Activated T-helper 1 cell treated with anti-CD3 and anti-CD28 coated beads, Interleukin-12 subunit alpha, Interleukin-12 subunit beta, Interleukin-2, Interleukin-4 antibody, amounts not matched to agents 30 ng/mL and 10 ng/mL and 1 ng/mL, durations not matched to agents 14 hours and 24 hours and 36 hours (primary cell): ENCODE results near the gene PTPN9. TPM values are rescaled to one million over a fixed set of nuclear protein-coding genes. Genes with fewer than 3 reads are reported as not detected.
"Not testable (repeated sequence)": the region's sequence is repeated elsewhere in the genome, so short reads cannot be mapped to it uniquely, and the experiment has no call there.

Experiments used
- DNase-seq: peaks from one replicate; pipeline ENCODE4 v3.0.0; 2021; ENCODE audit warnings: low spot score
- H3K27ac Mint-ChIP-seq: one replicate; pipeline ENCODE4 v1.8.0; 2021; ENCODE audit warnings: mild to moderate bottlenecking, mixed read lengths
- H3K27me3 Mint-ChIP-seq: one replicate; pipeline ENCODE4 v1.8.0; 2022; ENCODE audit warnings: mild to moderate bottlenecking, moderate library complexity, mixed read lengths; ENCODE audit not compliant: insufficient read depth
- H3K36me3 Mint-ChIP-seq: one replicate; pipeline ENCODE4 v1.8.0; 2021; ENCODE audit warnings: low read depth, mixed read lengths
- H3K4me1 Mint-ChIP-seq: one replicate; pipeline ENCODE4 v1.8.0; 2021; ENCODE audit warnings: low read depth, mixed read lengths
- H3K4me3 Mint-ChIP-seq: one replicate; pipeline ENCODE4 v1.8.0; 2021; ENCODE audit warnings: mild to moderate bottlenecking, moderate library complexity, mixed read lengths
- H3K9me3 Mint-ChIP-seq: one replicate; pipeline ENCODE4 v1.8.0; 2021; ENCODE audit warnings: mixed read lengths
- intact Hi-C: fragments of 100-400 bp; cut with micrococcal nuclease; formaldehyde crosslinking; loops from one replicate; pipeline ENCODE4 v1.15.1; 2024
- total RNA-seq: library from RNA; stranded (reverse); gene quantifications from 2 replicates; pipeline ENCODE4 v1.2.3, GENCODE V29; 2022

PTPN9 gene
- total RNA-seq, 1 donor from 2014 or later = 28.0 TPM

GRCh38 chr15:75542386-75542797, 36.7 kb downstream of the PTPN9 start:
- intact Hi-C loops = no loop called here
- no peaks in the 10 kb centered on the region for H3K9me3 Mint-ChIP-seq
- H3K27ac Mint-ChIP-seq = no peak overlapping the region
- DNase-seq = no peak
- peaks cover 7% of the 10 kb centered on the region for H3K4me1 Mint-ChIP-seq
- H3K4me3 Mint-ChIP-seq = no peak overlapping the region
- no peaks in the 10 kb centered on the region for H3K27me3 Mint-ChIP-seq
- H3K36me3 Mint-ChIP-seq = peaks cover 9% of the 10 kb centered on the region

- Mint-ChIP-seq H3K4me3 (no peak overlapping the region), H3K9me3 (no peaks in the 10 kb centered on the region), H3K4me1 (no peaks in the 10 kb centered on the region), H3K27ac (peak overlapping the region; percentile 40), H3K27me3 (no peaks in the 10 kb centered on the region), H3K36me3 (peaks cover 6% of the 10 kb centered on the region)
- intact Hi-C loops = no loop called here
- DNase-seq = no peak
Measured at GRCh38 chr15:75538376-75538775, 40.7 kb downstream of the PTPN9 start.

GRCh38 chr15:75533945-75534344, 45.2 kb downstream of the PTPN9 start:
- intact Hi-C loops = no loop called here
- Mint-ChIP-seq H3K27ac (no peak overlapping the region), H3K36me3 (peaks cover 7% of the 10 kb centered on the region), H3K27me3 (no peaks in the 10 kb centered on the region), H3K4me3 (no peak overlapping the region), H3K9me3 (no peaks in the 10 kb centered on the region), H3K4me1 (peaks cover 6% of the 10 kb centered on the region)
- no peak for DNase-seq

- DNase-seq = no peak
- no peaks in the 10 kb centered on the region for H3K27me3 Mint-ChIP-seq
- no peaks in the 10 kb centered on the region for H3K9me3 Mint-ChIP-seq
- H3K4me1 Mint-ChIP-seq = peaks cover 6% of the 10 kb centered on the region
- intact Hi-C loops = no loop called here
- H3K36me3 Mint-ChIP-seq = peaks cover 6% of the 10 kb centered on the region
- H3K27ac Mint-ChIP-seq = no peak overlapping the region
- no peak overlapping the region for H3K4me3 Mint-ChIP-seq
Measured at GRCh38 chr15:75532413-75533250, 46.5 kb downstream of the PTPN9 start.

GRCh38 chr15:75531041-75531450, 48.1 kb downstream of the PTPN9 start:
- no peak overlapping the region for H3K4me3 Mint-ChIP-seq
- H3K9me3 Mint-ChIP-seq = no peaks in the 10 kb centered on the region

GRCh38 chr15:75530169-75530568, 48.9 kb downstream of the PTPN9 start:
- H3K4me3 Mint-ChIP-seq = no peak overlapping the region
- intact Hi-C loops = no loop called here
- H3K4me1 Mint-ChIP-seq = peaks cover 6% of the 10 kb centered on the region

More at GRCh38 chr15:75531041-75531450, 48.1 kb downstream of the PTPN9 start:
- H3K27me3 Mint-ChIP-seq = no peaks in the 10 kb centered on the region
- intact Hi-C loops = no loop called here
- H3K4me1 Mint-ChIP-seq = peaks cover 6% of the 10 kb centered on the region
- no peak overlapping the region for H3K27ac Mint-ChIP-seq
- H3K36me3 Mint-ChIP-seq = peaks cover 16% of the 10 kb centered on the region
- DNase-seq = no peak

GRCh38 chr15:75525756-75526155, 53.4 kb downstream of the PTPN9 start:
- H3K4me3 Mint-ChIP-seq, H3K27me3 Mint-ChIP-seq, DNase-seq, H3K9me3 Mint-ChIP-seq, H3K4me1 Mint-ChIP-seq, H3K27ac Mint-ChIP-seq, intact Hi-C loops: not testable (repeated sequence)
- peaks cover 27% of the 10 kb centered on the region for H3K36me3 Mint-ChIP-seq

More at GRCh38 chr15:75530169-75530568, 48.9 kb downstream of the PTPN9 start:
- Mint-ChIP-seq H3K27me3 (no peaks in the 10 kb centered on the region), H3K27ac (no peak overlapping the region), H3K9me3 (no peaks in the 10 kb centered on the region), H3K36me3 (peaks cover 16% of the 10 kb centered on the region)
- no peak for DNase-seq

- Mint-ChIP-seq H3K27ac (no peak overlapping the region), H3K9me3 (no peaks in the 10 kb centered on the region), H3K36me3 (peaks cover 30% of the 10 kb centered on the region)
Measured at GRCh38 chr15:75523011-75523410, 56.1 kb downstream of the PTPN9 start.

GRCh38 chr15:75517233-75517632, 61.9 kb downstream of the PTPN9 start:
- intact Hi-C loops = loop anchor here (10.0 kb wide), 1 partner anchor 58 kb away; the partner anchor contains the start of gene PTPN9
- H3K27ac Mint-ChIP-seq = no peak overlapping the region
- peaks cover 31% of the 10 kb centered on the region for H3K36me3 Mint-ChIP-seq
- H3K4me1 Mint-ChIP-seq = no peaks in the 10 kb centered on the region
- H3K4me3 Mint-ChIP-seq = no peak overlapping the region
- no peaks in the 10 kb centered on the region for H3K27me3 Mint-ChIP-seq
- H3K9me3 Mint-ChIP-seq = no peaks in the 10 kb centered on the region
- DNase-seq = no peak

More at GRCh38 chr15:75523011-75523410, 56.1 kb downstream of the PTPN9 start:
- Mint-ChIP-seq H3K4me1 (no peaks in the 10 kb centered on the region), H3K27me3 (no peaks in the 10 kb centered on the region), H3K4me3 (no peak overlapping the region)
- intact Hi-C loops = no loop called here
- no peak for DNase-seq

- DNase-seq = peak; percentile 4
Measured at GRCh38 chr15:75508840-75509532, 70.1 kb downstream of the PTPN9 start.

GRCh38 chr15:75502360-75502759, 76.8 kb downstream of the PTPN9 start:
- H3K4me3 Mint-ChIP-seq = no peak overlapping the region
- no peaks in the 10 kb centered on the region for H3K27me3 Mint-ChIP-seq
- no peaks in the 10 kb centered on the region for H3K4me1 Mint-ChIP-seq
- peaks cover 17% of the 10 kb centered on the region for H3K36me3 Mint-ChIP-seq
- intact Hi-C loops = no loop called here
- no peak overlapping the region for H3K27ac Mint-ChIP-seq
- H3K9me3 Mint-ChIP-seq = no peaks in the 10 kb centered on the region
- no peak for DNase-seq

More at GRCh38 chr15:75508840-75509532, 70.1 kb downstream of the PTPN9 start:
- Mint-ChIP-seq H3K27ac (no peak overlapping the region), H3K4me3 (no peak overlapping the region), H3K4me1 (no peaks in the 10 kb centered on the region), H3K36me3 (peaks cover 16% of the 10 kb centered on the region), H3K27me3 (no peaks in the 10 kb centered on the region), H3K9me3 (no peaks in the 10 kb centered on the region)
- intact Hi-C loops = loop anchor here (1.0 kb wide), 2 partner anchors 131 to 174 kb away; partner anchors contain the start of gene IMP3

GRCh38 chr15:75493732-75494131, 85.4 kb downstream of the PTPN9 start:
- Mint-ChIP-seq H3K27me3 (no peaks in the 10 kb centered on the region), H3K27ac (no peak overlapping the region), H3K4me3 (no peak overlapping the region), H3K9me3 (no peaks in the 10 kb centered on the region), H3K4me1 (no peaks in the 10 kb centered on the region), H3K36me3 (peaks cover 17% of the 10 kb centered on the region)
- intact Hi-C loops = no loop called here
- no peak for DNase-seq

GRCh38 chr15:75483961-75484360, 95.2 kb downstream of the PTPN9 start:
- Mint-ChIP-seq H3K36me3 (peaks cover 14% of the 10 kb centered on the region), H3K9me3 (no peaks in the 10 kb centered on the region), H3K4me1 (no peaks in the 10 kb centered on the region), H3K27me3 (no peaks in the 10 kb centered on the region), H3K4me3 (no peak overlapping the region), H3K27ac (no peak overlapping the region)
- intact Hi-C loops = no loop called here
- no peak for DNase-seq
